Stimulated activated CD4-positive, alpha-beta T cell treated with anti-CD3 and anti-CD28 coated beads, Interleukin-1b, Interleukin-23, amount 100 ng/mL, for 24 hours (primary cell): ENCODE data around the gene ERP27.

ENCODE experiments used
- DNase-seq, 4 experiments: peaks; one replicate each; pipeline ENCODE4 v3.0.0-alpha.2; 2020; ENCODE audit warnings: low read depth in 4 of 4, low spot score in 1 of 4

Gene ERP27

GRCh38 chr12:14904854-14905253, 33.5 kb downstream of the ERP27 start:
- no peak for DNase-seq

GRCh38 chr12:14903386-14904098, 34.8 kb downstream of the ERP27 start:
- DNase-seq: no peak

- DNase-seq: no peak
These were observed 35.9 kb downstream of the ERP27 start for GRCh38 chr12:14902465-14902864.

GRCh38 chr12:14901228-14901562, 37.1 kb downstream of the ERP27 start:
- DNase-seq: no peak

- DNase-seq: no peak
These were observed 37.7 kb downstream of the ERP27 start for GRCh38 chr12:14900521-14901227.

- DNase-seq: no peak
These were observed 41.7 kb downstream of the ERP27 start for GRCh38 chr12:14896521-14897169.

GRCh38 chr12:14893506-14894250, 44.7 kb downstream of the ERP27 start:
- no peak for DNase-seq

- no peak for DNase-seq
These were observed 45.4 kb downstream of the ERP27 start for GRCh38 chr12:14892726-14893505.

GRCh38 chr12:14890701-14891100, 47.6 kb downstream of the ERP27 start:
- DNase-seq: no peak

- DNase-seq: no peak
These were observed 52.1 kb downstream of the ERP27 start for GRCh38 chr12:14886271-14886670.

GRCh38 chr12:14885718-14886221, 52.6 kb downstream of the ERP27 start, which contains the start of gene MGP:
MGP (minus strand) TSS chr12:14885854; CDS start chr12:14885791, 63 bp downstream.
- DNase-seq: no peak

GRCh38 chr12:14884458-14884878, 53.9 kb downstream of the ERP27 start:
- DNase-seq: peak; percentile 42 to 53 (median 44)

GRCh38 chr12:14883686-14884085, 54.7 kb downstream of the ERP27 start:
- no peak for DNase-seq

GRCh38 chr12:14880890-14881453, 57.4 kb downstream of the ERP27 start:
- DNase-seq: no peak

GRCh38 chr12:14879222-14879933, 59.0 kb downstream of the ERP27 start:
- DNase-seq: no peak

- no peak for DNase-seq
These were observed 59.8 kb downstream of the ERP27 start for GRCh38 chr12:14878488-14878887.

GRCh38 chr12:14876833-14877232, 61.5 kb downstream of the ERP27 start:
- DNase-seq: no peak

- no peak for DNase-seq
These were observed 63.5 kb downstream of the ERP27 start for GRCh38 chr12:14874882-14875281.

- DNase-seq: no peak
These were observed 64.7 kb downstream of the ERP27 start for GRCh38 chr12:14873440-14874185.
